WI38 (cell line): ENCODE results near the gene PDZRN3.

ENCODE experiments used
- H3K4me3 ChIP-seq: 2 replicates; pipeline ENCODE4 v1.5.1; 2011; ENCODE audit warnings: low read depth, mild to moderate bottlenecking, control low read depth, low read length
- CTCF ChIP-seq: IDR thresholded peaks from 2 replicates; pipeline ENCODE4 v1.5.1; 2012; ENCODE audit warnings: low read depth, mild to moderate bottlenecking, control low read depth, low read length

Gene PDZRN3

GRCh38 chr3:73413619-73414018, 211.1 kb downstream of the PDZRN3 start:
- no peak for TF ChIP-seq CTCF
- H3K4me3 ChIP-seq = no peak overlapping the region

- no peak overlapping the region for H3K4me3 ChIP-seq
- TF ChIP-seq CTCF = no peak
Observed at GRCh38 chr3:73411993-73412392, 212.7 kb downstream of the PDZRN3 start.

- no peak overlapping the region for H3K4me3 ChIP-seq
- no peak for TF ChIP-seq CTCF
Observed at GRCh38 chr3:73411545-73411944, 213.2 kb downstream of the PDZRN3 start.

- no peak overlapping the region for H3K4me3 ChIP-seq
- TF ChIP-seq CTCF = no peak
Observed at GRCh38 chr3:73409138-73409763, 215.5 kb downstream of the PDZRN3 start.

- TF ChIP-seq CTCF = no peak
Observed at GRCh38 chr3:73408634-73409033, 216.1 kb downstream of the PDZRN3 start.

GRCh38 chr3:73407577-73407976, 217.2 kb downstream of the PDZRN3 start:
- no peak for TF ChIP-seq CTCF
- H3K4me3 ChIP-seq = no peak overlapping the region

More at GRCh38 chr3:73408634-73409033, 216.1 kb downstream of the PDZRN3 start:
- H3K4me3 ChIP-seq = no peak overlapping the region

GRCh38 chr3:73405853-73406252, 218.9 kb downstream of the PDZRN3 start:
- no peak for TF ChIP-seq CTCF
- no peak overlapping the region for H3K4me3 ChIP-seq
